ENCODE data around the gene MIB1.
A peak's percentile ranks its signal among the peaks of the same experiment; 100 is the strongest.

The MIB1 gene

GRCh38 chr18:21831413-21831831 lies 90.8 kb downstream of the MIB1 start:
- Histone ChIP-seq H3K36me3 (ENCODE audit: control insufficient read depth in 2 of 2, insufficient read depth in 1 of 2, low read length in 2 of 2) (peaks cover 0 to 8% of the 10 kb centered on the region in 2 experiments; a peak in 1 of 3 replicates), H3K4me1 (ENCODE audit: control insufficient read depth, insufficient read depth, low read length) (no peaks in the 10 kb centered on the region), H3K9me3 (ENCODE audit: control insufficient read depth, insufficient read depth, low read depth, low read length) (no peaks in the 10 kb centered on the region), H3K4me3 (ENCODE audit: low read depth, low read length) (no peak overlapping the region), H3K27ac (ENCODE audit: extremely low read depth, low read depth, low read length) (no peak overlapping the region)
- no peak for TF ChIP-seq ZNF701 (tag by site-specific recombination; IDR thresholded peaks at IDR 0.05)
- TF ChIP-seq ZBTB17 (tag by site-specific recombination; IDR thresholded peaks at IDR 0.05), result 0 out of 2 replicates have a peak, but pooled peaks have one; percentile 34
- ChIA-PET CTCF (interaction anchor here (1.1 to 3.2 kb wide), 2 partner anchors 10 to 636 kb away, joined by 4 to 32 read pairs; no protein-coding TSS in a partner anchor), POLR2A (no interaction called here)

GRCh38 chr18:21833604-21834298 lies 93.2 kb downstream of the MIB1 start:
- CTCF ChIA-PET, result interaction anchor here (0.8 to 1.7 kb wide), 3 partner anchors 13 to 642 kb away, joined by 3 to 7 read pairs (median 3); no protein-coding TSS in a partner anchor
- POLR2A ChIA-PET, result no interaction called here
- no peak overlapping the region for H3K4me3 ChIP-seq (ENCODE audit: low read depth, low read length)
- no peaks in the 10 kb centered on the region for H3K9me3 ChIP-seq (ENCODE audit: control insufficient read depth, insufficient read depth, low read depth, low read length)
- no peak overlapping the region for H3K27ac ChIP-seq (ENCODE audit: extremely low read depth, low read depth, low read length)
- H3K36me3 ChIP-seq (ENCODE audit: control insufficient read depth in 2 of 2, insufficient read depth in 1 of 2, low read length in 2 of 2), result peaks cover 0 to 18% of the 10 kb centered on the region in 2 experiments; a peak in 1 of 3 replicates
- H3K4me1 ChIP-seq (ENCODE audit: control insufficient read depth, insufficient read depth, low read length), result no peaks in the 10 kb centered on the region
- TF ChIP-seq ZNF248 (tag by site-specific recombination; IDR thresholded peaks at IDR 0.05) (no peak), TSHZ1 (tag by site-specific recombination; IDR thresholded peaks at IDR 0.05; ENCODE audit: borderline replicate concordance) (no peak)

GRCh38 chr18:21834299-21834660 lies 93.7 kb downstream of the MIB1 start:
- CTCF ChIA-PET, result interaction anchor here (0.8 to 1.7 kb wide), 2 partner anchors 14 to 639 kb away, joined by 3 to 7 read pairs; no protein-coding TSS in a partner anchor
- no peak for TF ChIP-seq ZBTB10 (tag by site-specific recombination; IDR thresholded peaks at IDR 0.05)

GRCh38 chr18:21841570-21841969 lies 101.0 kb downstream of the MIB1 start:
- TF ChIP-seq ZNF341 (tag by site-specific recombination; IDR thresholded peaks at IDR 0.05; ENCODE audit: low read depth) (no peak), ZNF707 (tag by site-specific recombination; IDR thresholded peaks at IDR 0.05) (no peak), ZNF776 (tag by site-specific recombination; IDR thresholded peaks at IDR 0.05; ENCODE audit: borderline replicate concordance) (no peak), ZNF157 (tag by site-specific recombination; IDR thresholded peaks at IDR 0.05) (no peak), ZNF362 (tag by site-specific recombination; IDR thresholded peaks at IDR 0.05) (no peak), ZNF248 (tag by site-specific recombination; IDR thresholded peaks at IDR 0.05) (no peak), ZNF624 (tag by site-specific recombination; IDR thresholded peaks at IDR 0.05) (no peak), KLF10 (tag by site-specific recombination; IDR thresholded peaks at IDR 0.05) (no peak), REPIN1 (tag by site-specific recombination; IDR thresholded peaks at IDR 0.05; ENCODE audit: low read depth) (no peak), ZNF266 (tag by site-specific recombination; IDR thresholded peaks at IDR 0.05; ENCODE audit: low read depth) (no peak), ZNF140 (tag by site-specific recombination; IDR thresholded peaks at IDR 0.05) (no peak)
- H3K36me3 ChIP-seq (ENCODE audit: control insufficient read depth in 2 of 2, insufficient read depth in 1 of 2, low read length in 2 of 2), result peaks cover 36 to 66% of the 10 kb centered on the region in 2 experiments
- H3K4me3 ChIP-seq (ENCODE audit: low read depth, low read length), result no peak overlapping the region
- H3K27ac ChIP-seq (ENCODE audit: extremely low read depth, low read depth, low read length), result no peak overlapping the region
- H3K4me1 ChIP-seq (ENCODE audit: control insufficient read depth, insufficient read depth, low read length), result no peaks in the 10 kb centered on the region
- ChIA-PET POLR2A (no interaction called here), CTCF (interaction anchor here (0.6 to 2.6 kb wide), 4 partner anchors 9 to 18 kb away, joined by 3 to 8 read pairs (median 4); no protein-coding TSS in a partner anchor)
- H3K9me3 ChIP-seq (ENCODE audit: control insufficient read depth, insufficient read depth, low read depth, low read length), result no peaks in the 10 kb centered on the region

More at GRCh38 chr18:21834299-21834660, 93.7 kb downstream of the MIB1 start:
- Histone ChIP-seq H3K4me3 (ENCODE audit: low read depth, low read length) (no peak overlapping the region), H3K27ac (ENCODE audit: extremely low read depth, low read depth, low read length) (no peak overlapping the region), H3K36me3 (ENCODE audit: control insufficient read depth in 2 of 2, insufficient read depth in 1 of 2, low read length in 2 of 2) (peaks cover 4 to 21% of the 10 kb centered on the region in 2 experiments; a peak in 2 of 3 replicates), H3K4me1 (ENCODE audit: control insufficient read depth, insufficient read depth, low read length) (no peaks in the 10 kb centered on the region), H3K9me3 (ENCODE audit: control insufficient read depth, insufficient read depth, low read depth, low read length) (no peaks in the 10 kb centered on the region)
- POLR2A ChIA-PET, result no interaction called here

Data from HEK293 (cell line).